HUES64 (cell line): Measurements from ENCODE around the gene WWOX.
"Not testable (repeated sequence)": the region's sequence is repeated elsewhere in the genome, so short reads cannot be mapped to it uniquely, and the experiment has no call there.

ENCODE experiments used
- H3K27ac ChIP-seq: 2 replicates; pipeline ENCODE4 v1.7.0; 2013; ENCODE audit warnings: low read depth, low read length, inconsistent platforms
- H3K27me3 ChIP-seq: 2 replicates; pipeline ENCODE4 v1.6.1; 2013; ENCODE audit warnings: mild to moderate bottlenecking, low read length; ENCODE audit not compliant: insufficient read depth
- H3K36me3 ChIP-seq: 2 replicates; pipeline ENCODE4 v1.6.1; 2013; ENCODE audit warnings: mild to moderate bottlenecking, low read length; ENCODE audit not compliant: insufficient read depth
- H3K4me1 ChIP-seq: 2 replicates; pipeline ENCODE4 v1.6.1; 2013; ENCODE audit warnings: mild to moderate bottlenecking, low read length, moderate library complexity; ENCODE audit not compliant: insufficient read depth
- H3K4me3 ChIP-seq: 2 replicates; pipeline ENCODE4 v1.5.1; 2013; ENCODE audit warnings: mild to moderate bottlenecking, low read length, moderate library complexity
- H3K9ac ChIP-seq: 2 replicates; pipeline ENCODE4 v1.6.1; 2013; ENCODE audit warnings: mild to moderate bottlenecking, low read depth, low read length
- H3K9me3 ChIP-seq: 2 replicates; pipeline ENCODE4 v1.6.1; 2013; ENCODE audit warnings: low read depth, low read length; ENCODE audit not compliant: insufficient read depth
- WGBS: fragments of 150-250, 120-280 bp; methylation state at CpG from one replicate; pipeline ENCODE4 v1.1.7; 2013; ENCODE audit warnings: missing lambda C conversion rate; 5-methylcytosine and 5-hydroxymethylcytosine counted together

WWOX gene

DNA sequence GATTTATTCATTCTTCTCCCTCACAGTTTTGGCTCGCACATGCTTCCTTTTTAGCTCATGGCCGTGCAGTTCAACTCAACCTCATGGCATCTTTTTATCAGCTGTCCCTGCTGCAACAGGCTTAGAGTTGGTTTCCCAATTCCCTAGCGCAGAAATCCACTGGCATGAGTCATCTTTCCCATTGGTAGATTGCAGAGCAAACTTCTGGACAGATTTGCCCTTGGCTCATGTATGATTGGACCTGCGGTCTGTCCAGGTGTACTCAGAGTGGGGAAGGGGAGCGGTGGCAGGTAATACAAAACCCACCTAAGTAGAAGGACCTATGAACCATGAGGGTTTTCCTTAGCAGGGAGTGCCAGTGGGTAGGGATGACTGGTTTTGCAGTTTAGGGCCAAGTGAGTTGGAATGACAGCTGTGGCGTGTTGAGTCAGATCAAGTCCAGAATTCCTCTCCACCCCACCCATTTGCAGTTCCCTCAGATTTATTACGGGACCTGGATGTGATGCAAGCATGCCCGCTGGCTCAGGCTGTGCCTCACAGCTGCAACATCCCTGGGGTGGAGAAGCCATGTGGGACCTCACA is 584.7 kb downstream of the WWOX start:
- H3K9me3 ChIP-seq: no peaks in the 10 kb centered on the region
- H3K36me3 ChIP-seq: no peaks in the 10 kb centered on the region
- H3K4me3 ChIP-seq: no peak overlapping the region
- no peak overlapping the region for H3K27ac ChIP-seq
- WGBS: 98% methylated on average over 8 of the region's 8 CpGs
- no peaks in the 10 kb centered on the region for H3K4me1 ChIP-seq
- H3K9ac ChIP-seq: no peak overlapping the region
- H3K27me3 ChIP-seq: no peaks in the 10 kb centered on the region

GRCh38 chr16:78684655-78685375 is 585.4 kb downstream of the WWOX start:
- Histone ChIP-seq H3K4me1 (no peaks in the 10 kb centered on the region), H3K36me3 (no peaks in the 10 kb centered on the region), H3K27me3 (no peaks in the 10 kb centered on the region), H3K27ac (no peak overlapping the region), H3K4me3 (no peak overlapping the region), H3K9ac (no peak overlapping the region), H3K9me3 (no peaks in the 10 kb centered on the region)
- 99% methylated on average over 5 of the region's 5 CpGs for WGBS

DNA sequence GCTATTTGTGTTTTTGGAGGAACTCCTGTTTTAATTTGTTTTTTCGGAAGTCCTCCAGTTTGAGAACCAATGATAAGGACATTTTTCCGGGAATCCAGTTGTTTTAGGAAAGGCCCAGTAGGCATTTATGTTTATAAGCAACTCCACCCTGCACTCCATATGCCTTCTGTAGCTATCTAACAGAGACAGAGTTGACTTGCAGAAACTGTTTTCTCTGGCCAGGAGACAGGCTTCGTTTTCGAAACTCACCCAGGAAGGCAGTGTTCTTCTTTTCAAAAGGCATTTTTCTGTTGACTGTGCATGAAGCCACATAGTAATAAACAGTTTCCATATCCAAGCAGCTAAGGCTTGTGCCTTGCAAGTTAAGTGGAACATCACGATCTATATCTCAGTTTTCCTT is 587.1 kb downstream of the WWOX start:
- Histone ChIP-seq H3K27me3 (no peaks in the 10 kb centered on the region), H3K9ac (no peak overlapping the region), H3K4me3 (no peak overlapping the region), H3K9me3 (no peaks in the 10 kb centered on the region), H3K27ac (no peak overlapping the region), H3K36me3 (no peaks in the 10 kb centered on the region), H3K4me1 (no peaks in the 10 kb centered on the region)
- WGBS: 100% methylated on average over 4 of the region's 5 CpGs

DNA sequence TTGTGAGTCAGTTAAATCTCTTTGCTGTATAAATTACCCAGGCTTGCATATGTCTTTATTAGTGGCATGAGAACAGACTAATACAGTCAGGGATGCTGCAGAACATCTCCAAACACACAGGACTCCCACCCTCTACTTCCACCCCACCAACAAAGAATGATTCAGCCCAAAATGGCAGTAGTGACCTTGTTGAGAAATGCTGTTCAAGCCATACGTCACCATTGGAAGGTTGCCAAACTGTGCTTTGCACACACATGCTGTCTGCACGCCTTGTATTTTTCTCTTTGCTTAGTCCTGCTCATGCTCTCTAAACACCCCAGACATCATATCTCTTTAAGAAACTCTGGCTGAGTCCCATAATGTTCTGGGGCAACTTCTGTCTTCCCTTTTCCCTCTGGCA is 589.6 kb downstream of the WWOX start:
- whole genome bisulfite sequencing: 48% methylated on average over 2 of the region's 2 CpGs

GRCh38 chr16:78689536-78689935 is 590.1 kb downstream of the WWOX start:
- H3K36me3 ChIP-seq: no peaks in the 10 kb centered on the region
- H3K27ac ChIP-seq: no peak overlapping the region
- H3K27me3 ChIP-seq: no peaks in the 10 kb centered on the region
- H3K4me3 ChIP-seq: no peak overlapping the region
- H3K9me3 ChIP-seq: no peaks in the 10 kb centered on the region
- H3K9ac ChIP-seq: no peak overlapping the region
- H3K4me1 ChIP-seq: no peaks in the 10 kb centered on the region

More for the DNA sequence above, 589.6 kb downstream of the WWOX start:
- H3K27me3 ChIP-seq: no peaks in the 10 kb centered on the region
- H3K9me3 ChIP-seq: no peaks in the 10 kb centered on the region
- H3K4me1 ChIP-seq: no peaks in the 10 kb centered on the region
- H3K36me3 ChIP-seq: no peaks in the 10 kb centered on the region
- H3K9ac ChIP-seq: no peak overlapping the region
- H3K4me3 ChIP-seq: no peak overlapping the region
- H3K27ac ChIP-seq: no peak overlapping the region

- H3K27me3 ChIP-seq: no peaks in the 10 kb centered on the region
- H3K9me3 ChIP-seq: no peaks in the 10 kb centered on the region
- no peaks in the 10 kb centered on the region for H3K4me1 ChIP-seq
- no peak overlapping the region for H3K27ac ChIP-seq
- H3K9ac ChIP-seq: no peak overlapping the region
- H3K4me3 ChIP-seq: no peak overlapping the region
- WGBS: 99% methylated on average over 4 of the region's 4 CpGs
- H3K36me3 ChIP-seq: no peaks in the 10 kb centered on the region
These were observed 591.1 kb downstream of the WWOX start for GRCh38 chr16:78690510-78690909.

DNA sequence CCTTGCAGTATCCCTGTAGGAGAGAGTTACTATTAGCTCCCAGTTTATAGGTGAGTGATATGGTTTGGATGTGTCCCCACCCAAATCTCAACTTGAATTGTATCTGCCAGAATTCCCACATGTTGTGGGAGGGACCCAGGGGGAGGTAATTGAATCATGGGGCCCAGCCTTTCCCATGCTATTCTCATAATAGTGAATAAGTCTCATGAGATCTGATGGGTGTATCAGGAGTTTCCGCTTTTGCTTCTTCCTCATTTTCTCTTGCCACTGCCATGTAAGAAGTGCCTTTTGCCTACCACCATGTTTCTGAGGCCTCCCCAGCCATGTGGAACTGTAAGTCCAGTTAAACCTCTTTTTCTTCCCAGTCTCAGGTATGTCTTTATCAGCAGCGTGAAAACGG is 592.3 kb downstream of the WWOX start:
- not testable (repeated sequence) for H3K9me3 ChIP-seq, H3K4me3 ChIP-seq, H3K27me3 ChIP-seq, H3K27ac ChIP-seq, H3K36me3 ChIP-seq, H3K4me1 ChIP-seq, H3K9ac ChIP-seq
- WGBS: 100% methylated on average over 1 of the region's 3 CpGs

GRCh38 chr16:78693496-78693895 is 594.0 kb downstream of the WWOX start:
- 98% methylated on average over 5 of the region's 5 CpGs for WGBS
- no peaks in the 10 kb centered on the region for H3K9me3 ChIP-seq

DNA sequence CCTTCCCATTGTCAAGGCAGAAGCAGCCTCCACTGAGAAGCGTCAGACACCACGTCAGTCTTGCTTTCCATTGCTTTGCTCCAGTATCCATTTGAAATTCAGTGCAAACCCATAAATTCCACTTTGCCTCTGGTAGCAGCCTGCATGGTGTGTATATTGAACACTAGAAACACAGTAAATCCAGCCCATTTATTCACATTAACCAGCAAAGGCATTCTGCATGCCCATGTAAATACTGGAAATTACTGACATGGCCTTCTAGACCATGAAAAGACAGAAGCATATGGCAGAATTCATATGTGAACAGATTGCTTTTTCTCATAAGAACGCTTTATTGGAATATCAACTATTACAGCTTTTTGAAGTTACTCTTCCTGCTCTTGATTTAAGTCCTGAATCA is 595.0 kb downstream of the WWOX start:
- H3K27ac ChIP-seq: no peak overlapping the region
- H3K4me1 ChIP-seq: no peaks in the 10 kb centered on the region
- H3K9ac ChIP-seq: no peak overlapping the region
- no peaks in the 10 kb centered on the region for H3K9me3 ChIP-seq
- H3K27me3 ChIP-seq: no peaks in the 10 kb centered on the region
- H3K36me3 ChIP-seq: no peaks in the 10 kb centered on the region
- 94% methylated on average over 3 of the region's 3 CpGs for WGBS
- no peak overlapping the region for H3K4me3 ChIP-seq

More at GRCh38 chr16:78693496-78693895, 594.0 kb downstream of the WWOX start:
- H3K27ac ChIP-seq: no peak overlapping the region
- H3K9ac ChIP-seq: no peak overlapping the region
- no peaks in the 10 kb centered on the region for H3K27me3 ChIP-seq
- no peaks in the 10 kb centered on the region for H3K4me1 ChIP-seq
- H3K36me3 ChIP-seq: no peaks in the 10 kb centered on the region
- H3K4me3 ChIP-seq: no peak overlapping the region

DNA sequence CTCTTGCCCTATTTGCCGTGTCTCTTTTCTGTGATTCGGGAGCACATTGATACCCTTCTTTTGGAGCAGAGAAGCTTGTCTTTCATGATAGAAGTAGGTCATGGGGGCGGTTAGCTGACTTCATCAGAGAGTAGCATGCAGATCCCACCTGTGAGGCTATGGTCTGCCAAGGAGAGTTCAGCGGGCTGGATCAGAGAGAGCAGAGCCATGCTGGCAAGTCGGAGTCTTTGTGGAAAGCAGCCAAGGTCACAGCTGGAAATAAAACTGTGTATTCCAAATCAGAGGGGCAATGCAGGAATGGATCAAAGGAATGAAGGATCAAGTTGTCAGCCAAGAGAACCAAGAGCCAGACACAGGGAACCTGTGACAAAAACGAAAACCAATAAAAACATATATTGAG is 595.9 kb downstream of the WWOX start:
- WGBS: 92% methylated on average over 6 of the region's 6 CpGs

DNA sequence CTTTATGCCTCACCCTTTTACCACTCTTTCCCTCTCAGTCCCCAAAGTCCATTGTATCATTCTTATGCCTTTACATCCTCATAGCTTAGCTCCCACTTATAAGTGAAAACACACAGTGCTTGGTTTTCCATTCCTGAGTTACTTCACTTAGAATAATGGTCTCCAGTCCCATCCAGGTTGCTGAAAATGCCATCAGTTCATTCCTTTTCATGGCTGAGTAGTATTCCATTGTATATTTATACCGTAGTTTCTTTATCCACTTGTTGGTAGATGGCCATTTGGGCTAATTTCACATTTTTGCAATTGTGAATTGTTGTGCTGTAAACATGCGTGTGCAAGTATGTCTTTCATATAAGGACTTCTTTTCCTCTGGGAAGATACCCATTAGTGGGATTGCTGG is 597.3 kb downstream of the WWOX start:
- no peaks in the 10 kb centered on the region for H3K27me3 ChIP-seq
- no peak overlapping the region for H3K4me3 ChIP-seq
- H3K27ac ChIP-seq: no peak overlapping the region
- 84% methylated on average over 2 of the region's 2 CpGs for WGBS
- H3K9ac ChIP-seq: no peak overlapping the region
- no peaks in the 10 kb centered on the region for H3K9me3 ChIP-seq
- no peaks in the 10 kb centered on the region for H3K36me3 ChIP-seq
- H3K4me1 ChIP-seq: no peaks in the 10 kb centered on the region

More for the DNA sequence above, 595.9 kb downstream of the WWOX start:
- H3K27ac ChIP-seq: no peak overlapping the region
- H3K36me3 ChIP-seq: no peaks in the 10 kb centered on the region
- H3K9me3 ChIP-seq: no peaks in the 10 kb centered on the region
- H3K4me3 ChIP-seq: no peak overlapping the region
- H3K27me3 ChIP-seq: no peaks in the 10 kb centered on the region
- H3K9ac ChIP-seq: no peak overlapping the region
- H3K4me1 ChIP-seq: no peaks in the 10 kb centered on the region

DNA sequence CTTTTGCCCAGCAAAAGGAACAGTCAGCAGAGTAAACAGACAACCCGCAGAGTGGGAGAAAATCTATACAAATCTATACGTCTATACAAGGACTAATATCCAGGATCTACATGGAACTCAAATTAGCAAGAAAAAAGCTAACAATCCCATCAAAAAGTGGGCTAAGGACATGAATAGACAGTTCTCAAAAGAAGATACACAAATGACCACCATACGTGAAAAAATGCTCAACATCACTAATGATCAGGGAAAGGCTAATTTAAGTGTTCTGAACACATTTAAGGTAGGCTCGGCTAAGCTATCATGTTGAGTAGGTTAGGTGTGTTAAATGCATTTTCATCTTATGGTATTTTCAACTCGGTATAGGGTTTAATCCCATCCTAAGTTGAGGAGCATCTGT is 598.0 kb downstream of the WWOX start:
- H3K27me3 ChIP-seq: no peaks in the 10 kb centered on the region
- H3K27ac ChIP-seq: no peak overlapping the region
- H3K4me3 ChIP-seq: no peak overlapping the region
- 95% methylated on average over 5 of the region's 5 CpGs for WGBS
- no peaks in the 10 kb centered on the region for H3K36me3 ChIP-seq
- no peak overlapping the region for H3K9ac ChIP-seq
- no peaks in the 10 kb centered on the region for H3K9me3 ChIP-seq
- H3K4me1 ChIP-seq: no peaks in the 10 kb centered on the region
